ENCODE data around the gene EDN1.

DNA sequence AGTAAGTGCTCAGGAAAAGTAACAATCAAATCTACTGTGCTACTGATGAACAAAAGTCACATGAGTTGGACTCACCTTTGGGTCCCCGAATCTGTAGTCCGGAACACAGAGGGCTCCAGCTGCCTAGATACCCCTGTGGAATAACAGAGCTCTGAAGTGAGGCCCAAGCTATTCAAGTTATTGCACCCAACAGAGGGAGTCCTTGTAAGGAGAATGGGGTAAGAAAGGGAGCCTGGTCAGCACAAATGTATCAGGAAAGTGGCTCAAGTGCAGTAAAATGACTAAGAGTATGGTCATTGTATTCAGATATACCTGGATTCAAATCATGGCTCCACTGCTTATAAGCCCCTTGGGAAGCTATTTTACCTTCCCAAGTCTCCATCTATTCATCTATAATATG, 20.9 kb downstream of the EDN1 start:
- TF ChIP-seq, protein P1, sequence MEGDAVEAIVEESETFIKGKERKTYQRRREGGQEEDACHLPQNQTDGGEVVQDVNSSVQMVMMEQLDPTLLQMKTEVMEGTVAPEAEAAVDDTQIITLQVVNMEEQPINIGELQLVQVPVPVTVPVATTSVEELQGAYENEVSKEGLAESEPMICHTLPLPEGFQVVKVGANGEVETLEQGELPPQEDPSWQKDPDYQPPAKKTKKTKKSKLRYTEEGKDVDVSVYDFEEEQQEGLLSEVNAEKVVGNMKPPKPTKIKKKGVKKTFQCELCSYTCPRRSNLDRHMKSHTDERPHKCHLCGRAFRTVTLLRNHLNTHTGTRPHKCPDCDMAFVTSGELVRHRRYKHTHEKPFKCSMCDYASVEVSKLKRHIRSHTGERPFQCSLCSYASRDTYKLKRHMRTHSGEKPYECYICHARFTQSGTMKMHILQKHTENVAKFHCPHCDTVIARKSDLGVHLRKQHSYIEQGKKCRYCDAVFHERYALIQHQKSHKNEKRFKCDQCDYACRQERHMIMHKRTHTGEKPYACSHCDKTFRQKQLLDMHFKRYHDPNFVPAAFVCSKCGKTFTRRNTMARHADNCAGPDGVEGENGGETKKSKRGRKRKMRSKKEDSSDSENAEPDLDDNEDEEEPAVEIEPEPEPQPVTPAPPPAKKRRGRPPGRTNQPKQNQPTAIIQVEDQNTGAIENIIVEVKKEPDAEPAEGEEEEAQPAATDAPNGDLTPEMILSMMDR (optimal IDR thresholded peaks at IDR 0.05 in 1 of 3, IDR thresholded peaks at IDR 0.05 in 1 of 3, conservative IDR thresholded peaks at IDR 0.05 in 1 of 3; ENCODE audit: extremely low read depth in 1 of 3, insufficient read depth in 2 of 3, low read length in 3 of 3), result peak in 2 of 3 experiments; percentile 19 to 49
- TF ChIP-seq EZH2 (IDR thresholded peaks at IDR 0.05; ENCODE audit: low read length), result no peak
